ENCODE measurements around the gene FAM180A. TPM values are rescaled to one million over a fixed set of nuclear protein-coding genes. Genes with fewer than 3 reads are reported as not detected.
A peak's percentile ranks its signal among the peaks of the same experiment; 100 is the strongest.

The FAM180A gene
- total and polyA plus RNA-seq, 7 experiments from 2014 or later, result not detected

- Histone ChIP-seq H3K4me1 (ENCODE audit: control insufficient read depth in 2 of 2, insufficient read depth in 2 of 2, low read length in 2 of 2) (no peaks in the 10 kb centered on the region), H3K9me3 (ENCODE audit: control insufficient read depth in 2 of 3, low read length in 3 of 3) (no peaks in the 10 kb centered on the region), H3K4me3 (ENCODE audit: low read length) (no peak overlapping the region), H3K36me3 (ENCODE audit: control insufficient read depth in 2 of 3, insufficient read depth in 3 of 3, low read length in 3 of 3) (no peaks in the 10 kb centered on the region), H3K27me3 (ENCODE audit: control insufficient read depth in 2 of 2, insufficient read depth in 2 of 2, low read length in 2 of 2) (no peaks in the 10 kb centered on the region), H3K27ac (ENCODE audit: low read depth, low read length) (no peak overlapping the region)
- peaks cover 0 to 3% (median 0%) of the 10 kb centered on the region in 11 donors for H3K9me3 Mint-ChIP-seq
- peaks cover 0 to 3% (median 0%) of the 10 kb centered on the region in 7 donors for H3K4me1 Mint-ChIP-seq
- intact Hi-C loops (cut with micrococcal nuclease), result no loop called here
- H3K27ac Mint-ChIP-seq, result no peak overlapping the region
- ATAC-seq (no peak), DNase-seq (no peak)
- ChIA-PET CTCF (no interaction called here), POLR2A (no interaction called here)
- H3K36me3 Mint-ChIP-seq, result no peaks in the 10 kb centered on the region
- peaks cover 4 to 33% (median 24%) of the 10 kb centered on the region in 5 donors for H3K27me3 Mint-ChIP-seq
- no peak overlapping the region for H3K4me3 Mint-ChIP-seq
Observed at GRCh38 chr7:135718219-135718618, 30.4 kb downstream of the FAM180A start.

GRCh38 chr7:135717693-135718092, 30.9 kb downstream of the FAM180A start:
- Histone ChIP-seq H3K4me3 (ENCODE audit: low read length) (no peak overlapping the region), H3K27ac (ENCODE audit: low read depth, low read length) (no peak overlapping the region), H3K27me3 (ENCODE audit: control insufficient read depth in 2 of 2, insufficient read depth in 2 of 2, low read length in 2 of 2) (no peaks in the 10 kb centered on the region), H3K36me3 (ENCODE audit: control insufficient read depth in 2 of 3, insufficient read depth in 3 of 3, low read length in 3 of 3) (no peaks in the 10 kb centered on the region), H3K9me3 (ENCODE audit: control insufficient read depth in 2 of 3, low read length in 3 of 3) (no peaks in the 10 kb centered on the region), H3K4me1 (ENCODE audit: control insufficient read depth in 2 of 2, insufficient read depth in 2 of 2, low read length in 2 of 2) (no peaks in the 10 kb centered on the region)
- intact Hi-C loops (cut with micrococcal nuclease), result no loop called here
- no peak for ATAC-seq
- Mint-ChIP-seq H3K9me3 (peaks cover 0 to 3% (median 0%) of the 10 kb centered on the region in 11 donors), H3K36me3 (no peaks in the 10 kb centered on the region), H3K27ac (no peak overlapping the region), H3K27me3 (peaks cover 4 to 33% (median 26%) of the 10 kb centered on the region in 5 donors), H3K4me3 (no peak overlapping the region), H3K4me1 (peaks cover 0 to 3% (median 0%) of the 10 kb centered on the region in 7 donors)
- DNase-seq, result no peak
- ChIA-PET CTCF (no interaction called here), POLR2A (no interaction called here)

DNA sequence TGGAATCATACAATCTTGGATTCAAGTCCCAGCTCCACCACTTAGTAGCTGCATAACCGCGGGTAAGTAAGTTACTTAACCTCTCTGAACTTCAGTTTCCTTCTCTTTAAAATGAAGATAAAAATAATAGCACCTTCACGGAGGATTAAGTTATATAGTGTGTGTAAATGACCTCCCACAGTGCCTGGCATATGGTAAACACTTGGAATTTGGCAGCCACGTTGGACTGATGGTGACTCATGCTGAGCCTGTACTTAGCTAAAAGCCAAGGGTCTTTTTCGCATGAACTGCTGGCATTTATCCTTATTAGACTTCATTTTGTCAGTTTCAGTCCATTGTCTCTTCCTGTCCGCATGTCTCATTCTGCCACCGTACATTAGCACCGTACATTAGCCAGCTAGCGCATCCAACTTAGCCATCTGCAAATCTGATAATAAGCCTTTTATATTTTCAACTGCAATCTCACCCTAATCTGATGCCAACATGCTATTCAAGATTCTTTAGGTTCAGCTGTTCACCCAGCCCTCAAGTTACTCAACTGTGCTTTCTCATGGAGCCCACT, 31.9 kb downstream of the FAM180A start:
- ATAC-seq, result no peak
- no peak overlapping the region for H3K4me3 Mint-ChIP-seq
- H3K36me3 Mint-ChIP-seq, result no peaks in the 10 kb centered on the region
- H3K9me3 Mint-ChIP-seq, result peaks cover 0 to 3% (median 0%) of the 10 kb centered on the region in 11 donors
- intact Hi-C loops (cut with micrococcal nuclease), result no loop called here
- peaks cover 0 to 3% (median 0%) of the 10 kb centered on the region in 7 donors for H3K4me1 Mint-ChIP-seq
- H3K27me3 ChIP-seq (ENCODE audit: control insufficient read depth in 2 of 2, insufficient read depth in 2 of 2, low read length in 2 of 2), result no peaks in the 10 kb centered on the region
- no peaks in the 10 kb centered on the region for H3K36me3 ChIP-seq (ENCODE audit: control insufficient read depth in 2 of 3, insufficient read depth in 3 of 3, low read length in 3 of 3)
- CTCF ChIA-PET, result no interaction called here
- no peaks in the 10 kb centered on the region for H3K4me1 ChIP-seq (ENCODE audit: control insufficient read depth in 2 of 2, insufficient read depth in 2 of 2, low read length in 2 of 2)
- no peaks in the 10 kb centered on the region for H3K9me3 ChIP-seq (ENCODE audit: control insufficient read depth in 2 of 3, low read length in 3 of 3)
- H3K27ac ChIP-seq (ENCODE audit: low read depth, low read length), result no peak overlapping the region
- no peak overlapping the region for H3K4me3 ChIP-seq (ENCODE audit: low read length)
- DNase-seq, result no peak
- POLR2A ChIA-PET, result interaction anchor here (0.7 kb wide), 1 partner anchor 1602 kb away, joined by 3 read pairs; no protein-coding TSS in a partner anchor
- H3K27ac Mint-ChIP-seq, result no peak overlapping the region
- peaks cover 4 to 28% (median 23%) of the 10 kb centered on the region in 5 donors for H3K27me3 Mint-ChIP-seq

DNA sequence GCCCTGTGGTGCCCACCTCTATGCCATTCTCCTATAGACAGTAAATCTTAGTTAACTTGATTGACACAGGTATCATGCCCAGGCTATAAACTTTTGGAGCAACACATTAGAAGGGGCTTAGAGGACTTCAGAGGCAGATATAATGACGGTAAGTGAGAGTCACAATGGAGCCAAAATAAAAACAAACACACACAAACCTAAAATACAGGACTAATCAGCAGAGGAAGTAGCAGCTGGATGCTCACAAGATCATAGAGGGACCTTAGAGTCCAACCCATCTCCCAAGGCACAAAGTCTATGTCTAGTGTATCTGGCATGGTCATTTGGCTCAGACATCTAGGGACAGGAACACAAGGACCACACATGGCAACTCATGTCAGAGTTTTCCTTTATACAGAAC, 32.9 kb downstream of the FAM180A start:
- no peak overlapping the region for H3K27ac ChIP-seq (ENCODE audit: low read depth, low read length)
- no peak overlapping the region for H3K4me3 ChIP-seq (ENCODE audit: low read length)
- peaks cover 0 to 3% (median 0%) of the 10 kb centered on the region in 11 donors for H3K9me3 Mint-ChIP-seq
- H3K27me3 ChIP-seq (ENCODE audit: control insufficient read depth in 2 of 2, insufficient read depth in 2 of 2, low read length in 2 of 2), result no peaks in the 10 kb centered on the region
- peaks cover 4 to 20% (median 18%) of the 10 kb centered on the region in 5 donors for H3K27me3 Mint-ChIP-seq
- H3K36me3 ChIP-seq (ENCODE audit: control insufficient read depth in 2 of 3, insufficient read depth in 3 of 3, low read length in 3 of 3), result no peaks in the 10 kb centered on the region
- no peak overlapping the region for H3K27ac Mint-ChIP-seq
- no peak for DNase-seq
- H3K36me3 Mint-ChIP-seq, result no peaks in the 10 kb centered on the region
- CTCF ChIA-PET, result no interaction called here
- no peak for ATAC-seq
- H3K4me1 ChIP-seq (ENCODE audit: control insufficient read depth in 2 of 2, insufficient read depth in 2 of 2, low read length in 2 of 2), result no peaks in the 10 kb centered on the region
- H3K4me3 Mint-ChIP-seq, result no peak overlapping the region
- no peaks in the 10 kb centered on the region for H3K9me3 ChIP-seq (ENCODE audit: control insufficient read depth in 2 of 3, low read length in 3 of 3)
- intact Hi-C loops (cut with micrococcal nuclease), result no loop called here
- POLR2A ChIA-PET, result no interaction called here
- H3K4me1 Mint-ChIP-seq, result peaks cover 0 to 3% (median 0%) of the 10 kb centered on the region in 7 donors

- H3K4me1 Mint-ChIP-seq, result peaks cover 0 to 3% (median 0%) of the 10 kb centered on the region in 7 donors
- H3K4me3 Mint-ChIP-seq, result no peak overlapping the region
- Histone ChIP-seq H3K4me3 (ENCODE audit: low read length) (no peak overlapping the region), H3K27ac (ENCODE audit: low read depth, low read length) (no peak overlapping the region), H3K27me3 (ENCODE audit: control insufficient read depth in 2 of 2, insufficient read depth in 2 of 2, low read length in 2 of 2) (no peaks in the 10 kb centered on the region), H3K36me3 (ENCODE audit: control insufficient read depth in 2 of 3, insufficient read depth in 3 of 3, low read length in 3 of 3) (no peaks in the 10 kb centered on the region), H3K4me1 (ENCODE audit: control insufficient read depth in 2 of 2, insufficient read depth in 2 of 2, low read length in 2 of 2) (no peaks in the 10 kb centered on the region), H3K9me3 (ENCODE audit: control insufficient read depth in 2 of 3, low read length in 3 of 3) (no peaks in the 10 kb centered on the region)
- peaks cover 0 to 3% (median 0%) of the 10 kb centered on the region in 11 donors for H3K9me3 Mint-ChIP-seq
- intact Hi-C loops (cut with micrococcal nuclease), result no loop called here
- DNase-seq (no peak), ATAC-seq (peak; percentile 10)
- POLR2A ChIA-PET, result no interaction called here
- H3K27ac Mint-ChIP-seq, result no peak overlapping the region
- H3K27me3 Mint-ChIP-seq, result peaks cover 4 to 18% (median 15%) of the 10 kb centered on the region in 5 donors
- CTCF ChIA-PET, result no interaction called here
- no peaks in the 10 kb centered on the region for H3K36me3 Mint-ChIP-seq
Observed at GRCh38 chr7:135715055-135715522, 33.5 kb downstream of the FAM180A start.

- Mint-ChIP-seq H3K27ac (no peak overlapping the region), H3K4me3 (no peak overlapping the region), H3K9me3 (peaks cover 0 to 3% (median 0%) of the 10 kb centered on the region in 11 donors), H3K4me1 (peaks cover 0 to under 1% (median 0%) of the 10 kb centered on the region in 7 donors), H3K27me3 (peaks cover 4 to 12% (median 9%) of the 10 kb centered on the region in 5 donors), H3K36me3 (no peaks in the 10 kb centered on the region)
- ATAC-seq (no peak), DNase-seq (no peak)
- Histone ChIP-seq H3K9me3 (ENCODE audit: control insufficient read depth in 2 of 3, low read length in 3 of 3) (no peaks in the 10 kb centered on the region), H3K27ac (ENCODE audit: low read depth, low read length) (no peak overlapping the region), H3K4me3 (ENCODE audit: low read length) (no peak overlapping the region), H3K27me3 (ENCODE audit: control insufficient read depth in 2 of 2, insufficient read depth in 2 of 2, low read length in 2 of 2) (no peaks in the 10 kb centered on the region), H3K36me3 (ENCODE audit: control insufficient read depth in 2 of 3, insufficient read depth in 3 of 3, low read length in 3 of 3) (no peaks in the 10 kb centered on the region), H3K4me1 (ENCODE audit: control insufficient read depth in 2 of 2, insufficient read depth in 2 of 2, low read length in 2 of 2) (no peaks in the 10 kb centered on the region)
- intact Hi-C loops (cut with micrococcal nuclease), result no loop called here
- POLR2A ChIA-PET, result no interaction called here
- CTCF ChIA-PET, result no interaction called here
Observed at GRCh38 chr7:135714534-135715009, 34.0 kb downstream of the FAM180A start.

DNA sequence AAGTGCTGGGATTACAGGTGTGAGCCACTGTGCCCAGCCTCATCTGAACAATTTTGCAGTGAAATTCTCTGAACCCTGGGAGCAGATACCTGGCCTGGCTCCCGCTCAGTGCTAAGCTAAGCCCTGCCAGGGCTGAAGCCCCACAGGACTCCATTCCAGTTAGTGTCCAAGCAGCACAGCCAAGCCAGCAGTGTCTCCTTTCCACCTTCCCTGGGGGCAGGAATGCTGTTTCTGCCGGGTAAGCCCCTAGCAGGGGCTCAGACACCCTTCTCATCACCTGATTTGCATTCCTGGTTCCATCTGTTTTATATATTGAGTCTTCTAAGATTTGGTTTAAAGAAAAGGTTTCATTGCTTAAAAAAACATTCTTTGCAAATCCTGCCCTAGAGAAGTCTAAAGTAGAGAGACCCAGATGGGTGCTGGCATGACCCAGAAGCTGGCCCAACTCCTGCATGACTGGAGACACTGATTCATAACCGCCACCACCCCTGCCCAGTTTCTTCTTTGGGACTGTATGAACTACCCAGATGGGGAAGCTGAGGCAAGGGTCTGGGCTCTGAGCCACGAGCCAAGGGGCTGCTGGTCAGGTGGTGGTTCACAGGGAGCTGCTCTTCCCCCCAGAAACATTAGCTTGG, 34.7 kb downstream of the FAM180A start:
- Mint-ChIP-seq H3K4me1 (no peaks in the 10 kb centered on the region), H3K4me3 (no peak overlapping the region), H3K27me3 (peaks cover 4 to 10% (median 8%) of the 10 kb centered on the region in 5 donors), H3K27ac (no peak overlapping the region), H3K36me3 (no peaks in the 10 kb centered on the region), H3K9me3 (peaks cover 0 to 2% (median 0%) of the 10 kb centered on the region in 11 donors)
- Histone ChIP-seq H3K36me3 (ENCODE audit: control insufficient read depth in 2 of 3, insufficient read depth in 3 of 3, low read length in 3 of 3) (no peaks in the 10 kb centered on the region), H3K4me3 (ENCODE audit: low read length) (no peak overlapping the region), H3K27ac (ENCODE audit: low read depth, low read length) (no peak overlapping the region), H3K4me1 (ENCODE audit: control insufficient read depth in 2 of 2, insufficient read depth in 2 of 2, low read length in 2 of 2) (no peaks in the 10 kb centered on the region), H3K9me3 (ENCODE audit: control insufficient read depth in 2 of 3, low read length in 3 of 3) (no peaks in the 10 kb centered on the region), H3K27me3 (ENCODE audit: control insufficient read depth in 2 of 2, insufficient read depth in 2 of 2, low read length in 2 of 2) (no peaks in the 10 kb centered on the region)
- ATAC-seq (no peak), DNase-seq (no peak)
- ChIA-PET CTCF (no interaction called here), POLR2A (no interaction called here)
- intact Hi-C loops (cut with micrococcal nuclease), result no loop called here

Data from naive thymus-derived CD4-positive, alpha-beta T cell (primary cell).